GM19452 (cell line): ENCODE data around the gene PPP2R1B.

Experiments
- ATAC-seq: cut with Tn5 transposase; IDR thresholded peaks from one replicate; pipeline ENCODE4 v1.9.1; 2021; ENCODE audit not compliant: unreplicated experiment

The PPP2R1B gene

DNA sequence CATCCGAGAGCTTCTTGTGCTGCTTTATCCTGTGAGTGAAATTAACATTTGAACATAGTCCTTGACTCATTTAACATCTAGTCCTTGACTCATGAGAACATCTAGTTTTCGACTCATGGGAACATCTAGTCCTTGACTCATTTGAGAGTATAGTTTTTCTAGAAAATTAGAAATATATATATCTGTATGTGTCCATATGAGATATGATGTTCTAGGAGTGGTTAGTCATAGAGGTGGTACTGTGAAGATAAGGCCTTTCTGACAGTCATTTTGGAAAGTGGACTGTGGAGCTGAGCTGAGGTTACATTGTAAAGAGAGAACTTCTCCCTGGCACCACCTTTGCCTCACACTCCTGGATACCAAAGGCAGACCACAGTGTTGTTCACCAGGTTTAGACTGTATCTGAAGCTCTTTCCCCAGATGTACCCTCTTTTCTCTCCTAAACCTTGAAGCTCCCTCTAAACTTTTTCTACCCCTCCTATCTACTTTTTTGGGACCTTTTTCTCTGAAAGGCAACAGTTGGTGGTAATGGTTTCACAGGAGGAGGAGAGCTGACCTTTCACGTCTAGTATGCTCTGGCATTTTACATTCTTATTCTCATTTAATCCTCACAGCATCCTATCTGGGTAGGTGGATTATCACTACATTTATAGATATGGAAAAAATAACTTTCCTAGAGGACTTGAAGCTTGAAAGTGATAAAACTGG, 67.2 kb downstream of the PPP2R1B start:
- ATAC-seq: no peak

GRCh38 chr11:111697933-111698371, 68.2 kb downstream of the PPP2R1B start:
- ATAC-seq: peak; percentile 63

GRCh38 chr11:111696556-111696955, 69.6 kb downstream of the PPP2R1B start:
- no peak for ATAC-seq

GRCh38 chr11:111694851-111695250, 71.3 kb downstream of the PPP2R1B start:
- ATAC-seq: no peak

DNA sequence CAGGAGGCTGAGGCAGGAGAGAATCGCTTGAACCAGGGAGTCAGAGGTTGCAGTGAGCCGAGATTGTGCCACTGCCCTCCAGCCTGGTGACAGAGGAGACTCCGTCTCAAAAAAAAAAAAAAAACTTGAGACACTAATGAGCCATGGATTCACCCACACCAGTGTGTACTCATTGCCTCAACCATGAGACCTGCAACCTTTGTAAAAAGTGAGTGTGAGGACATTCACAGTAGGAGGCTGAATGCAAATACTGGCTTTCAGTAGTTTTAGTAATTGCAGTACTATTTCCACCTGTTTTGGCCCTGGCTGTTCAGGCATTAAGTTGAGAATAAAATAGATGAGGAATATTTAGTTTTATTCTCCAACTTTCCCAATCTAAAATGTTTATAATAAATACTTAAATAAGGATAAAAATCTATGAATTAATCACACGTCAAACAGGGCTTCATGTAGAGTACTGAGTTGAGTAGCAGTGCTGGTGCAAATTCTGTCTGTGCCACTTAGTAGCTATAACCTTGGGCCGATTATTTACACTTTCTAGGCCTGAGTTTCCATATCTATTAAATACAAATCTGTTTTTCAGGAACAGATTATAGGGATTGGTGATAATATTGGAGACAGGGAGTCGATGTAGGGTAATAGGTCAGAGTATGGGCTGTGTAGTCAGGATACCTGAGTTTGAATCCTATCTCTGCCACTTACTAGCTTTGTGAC, 72.8 kb downstream of the PPP2R1B start:
- no peak for ATAC-seq

- no peak for ATAC-seq
These were observed 74.4 kb downstream of the PPP2R1B start for GRCh38 chr11:111691741-111692140.

- no peak for ATAC-seq
These were observed 75.0 kb downstream of the PPP2R1B start for GRCh38 chr11:111691176-111691575.

GRCh38 chr11:111688013-111688412, 78.2 kb downstream of the PPP2R1B start:
- ATAC-seq: no peak

- no peak for ATAC-seq
These were observed 81.9 kb downstream of the PPP2R1B start for GRCh38 chr11:111684251-111684650.

DNA sequence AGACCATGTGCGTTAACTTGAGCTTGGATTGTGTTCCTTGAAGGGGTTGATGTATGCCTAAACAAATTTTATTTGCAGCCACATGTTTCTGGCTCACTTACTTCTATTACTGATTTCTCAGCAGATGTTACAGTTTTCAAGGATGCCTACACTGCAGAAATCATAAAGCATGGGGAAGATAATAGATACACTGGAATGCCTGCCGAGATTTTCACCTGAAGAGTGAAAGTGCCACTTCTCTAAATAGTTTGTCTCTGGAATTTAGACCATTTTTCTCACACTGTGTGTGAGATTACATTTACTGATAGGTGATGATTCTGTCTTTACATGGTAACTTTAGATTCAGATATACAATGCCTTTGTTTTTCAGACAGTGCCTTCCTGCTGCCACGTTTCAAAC, 82.4 kb downstream of the PPP2R1B start:
- ATAC-seq: no peak

- no peak for ATAC-seq
These were observed 85.6 kb downstream of the PPP2R1B start for GRCh38 chr11:111680486-111681175.
